NK-92 (cell line): ENCODE measurements around the gene LAMB1.
"Not testable (repeated sequence)": the region's sequence is repeated elsewhere in the genome, so short reads cannot be mapped to it uniquely, and the experiment has no call there.

Experiments
- DNase-seq: peaks from one replicate; lab custom pipeline; 2025; ENCODE audit not compliant: unreplicated experiment; lab: John Stamatoyannopoulos, UW

LAMB1 gene

GRCh38 chr7:107921826-107922225 is 81.1 kb downstream of the LAMB1 start:
- not testable (repeated sequence) for DNase-seq

- DNase-seq, result no peak
These were observed 82.8 kb downstream of the LAMB1 start for GRCh38 chr7:107920048-107920772.

- no peak for DNase-seq
These were observed 84.0 kb downstream of the LAMB1 start for GRCh38 chr7:107918948-107919347.

- DNase-seq, result no peak
These were observed 85.0 kb downstream of the LAMB1 start for GRCh38 chr7:107917763-107918651.

- DNase-seq, result no peak
These were observed 87.4 kb downstream of the LAMB1 start for GRCh38 chr7:107915541-107915940.

GRCh38 chr7:107914831-107915230 is 88.1 kb downstream of the LAMB1 start:
- no peak for DNase-seq

GRCh38 chr7:107913851-107914250 is 89.1 kb downstream of the LAMB1 start:
- no peak for DNase-seq

- no peak for DNase-seq
These were observed 91.0 kb downstream of the LAMB1 start for GRCh38 chr7:107911981-107912380.

- no peak for DNase-seq
These were observed 93.5 kb downstream of the LAMB1 start for GRCh38 chr7:107909445-107909844.

GRCh38 chr7:107907790-107908189 is 95.2 kb downstream of the LAMB1 start:
- no peak for DNase-seq

- DNase-seq, result no peak
These were observed 100.6 kb downstream of the LAMB1 start for GRCh38 chr7:107902381-107902780.

GRCh38 chr7:107900496-107901015 is 102.4 kb downstream of the LAMB1 start:
- DNase-seq, result no peak

- no peak for DNase-seq
These were observed 103.9 kb downstream of the LAMB1 start for GRCh38 chr7:107898997-107899594.

GRCh38 chr7:107892367-107892741 is 110.6 kb downstream of the LAMB1 start:
- DNase-seq, result not testable (repeated sequence)

- DNase-seq, result no peak
These were observed 111.2 kb downstream of the LAMB1 start for GRCh38 chr7:107891636-107892366.

- peak; percentile 42 for DNase-seq
These were observed 111.9 kb downstream of the LAMB1 start, which contains the start of gene DLD for GRCh38 chr7:107890962-107891635. Gene DLD, plus strand, starts transcription at chr7:107891183. Its CDS starts 68 bp downstream, at chr7:107891251.

- DNase-seq, result no peak
These were observed 112.4 kb downstream of the LAMB1 start for GRCh38 chr7:107890493-107890961.

- DNase-seq, result no peak
These were observed 113.0 kb downstream of the LAMB1 start for GRCh38 chr7:107889992-107890391.

GRCh38 chr7:107887827-107888226 is 115.1 kb downstream of the LAMB1 start:
- DNase-seq, result not testable (repeated sequence)
